ENCODE measurements around the gene ALLC.
"Not testable (repeated sequence)": the region's sequence is repeated elsewhere in the genome, so short reads cannot be mapped to it uniquely, and the experiment has no call there.

Gene ALLC

GRCh38 chr2:3656762-3657721 is 958 bp upstream of the ALLC start:
- DNase-seq: no peak

GRCh38 chr2:3659447-3660432 is 1.7 kb downstream of the ALLC start:
- DNase-seq: no peak

DNA sequence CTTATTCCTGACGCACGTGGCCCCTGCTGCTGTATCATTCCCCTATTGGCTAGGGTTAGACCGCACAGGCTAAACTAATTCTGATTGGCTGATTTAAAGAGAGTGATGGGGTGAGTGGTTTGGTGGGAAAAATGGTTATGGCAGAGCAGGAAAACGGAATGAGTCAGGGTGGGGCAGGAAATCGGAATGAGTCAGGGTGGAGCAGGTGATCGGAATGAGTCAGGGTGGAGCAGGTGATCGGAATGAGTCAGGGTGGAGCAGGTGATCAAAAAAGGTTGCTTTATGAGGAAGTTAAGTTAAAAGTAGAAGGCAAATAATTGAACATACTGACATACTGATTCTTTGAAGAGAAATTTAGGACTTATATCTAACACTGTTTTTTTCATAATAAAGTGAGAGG is 2.6 kb downstream of the ALLC start:
- not testable (repeated sequence) for DNase-seq

DNA sequence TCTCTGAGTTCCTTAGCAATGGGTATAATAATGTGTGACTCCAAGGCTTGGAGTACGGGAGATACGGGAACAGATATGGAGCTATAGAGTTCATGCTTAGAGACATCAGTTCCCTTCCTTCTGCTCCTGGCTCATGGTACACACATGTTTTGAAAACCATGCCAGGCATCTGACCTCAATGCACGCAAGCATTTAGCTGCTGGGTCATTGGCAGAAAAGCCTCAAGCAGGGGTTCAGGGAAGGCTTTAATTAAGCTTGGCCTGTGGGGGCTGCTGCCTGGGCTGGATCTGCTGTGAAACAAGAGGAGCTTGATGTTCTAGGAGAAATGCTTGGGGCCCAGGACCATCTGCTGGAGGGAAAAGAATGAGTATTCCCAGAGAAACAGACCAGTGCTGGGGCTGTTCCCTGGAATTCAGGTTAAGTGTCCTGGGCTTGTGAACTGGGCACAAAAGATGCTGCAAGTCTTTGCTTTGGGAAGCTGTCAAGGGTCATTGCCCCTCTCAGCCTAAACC is 3.2 kb downstream of the ALLC start:
- no peak for DNase-seq

DNA sequence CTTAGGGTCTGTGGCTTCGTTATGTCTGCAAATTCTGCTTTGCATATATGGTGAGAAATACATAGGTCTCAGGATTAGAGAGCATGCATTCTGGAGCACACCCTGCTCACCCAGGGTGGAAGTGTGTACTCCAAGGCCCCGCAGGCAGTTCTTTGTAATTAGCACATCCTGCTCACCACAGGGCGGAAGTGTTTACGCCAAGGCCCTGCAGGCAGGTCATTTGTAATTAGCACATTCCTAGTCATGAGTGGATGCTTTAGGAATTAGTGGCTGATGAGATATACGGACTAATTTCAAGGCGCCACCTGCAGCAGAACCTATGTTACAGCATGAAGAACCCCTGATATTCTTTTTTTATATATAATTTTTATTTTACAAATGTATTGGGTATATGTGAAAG is 4.2 kb downstream of the ALLC start:
- no peak for DNase-seq

DNA sequence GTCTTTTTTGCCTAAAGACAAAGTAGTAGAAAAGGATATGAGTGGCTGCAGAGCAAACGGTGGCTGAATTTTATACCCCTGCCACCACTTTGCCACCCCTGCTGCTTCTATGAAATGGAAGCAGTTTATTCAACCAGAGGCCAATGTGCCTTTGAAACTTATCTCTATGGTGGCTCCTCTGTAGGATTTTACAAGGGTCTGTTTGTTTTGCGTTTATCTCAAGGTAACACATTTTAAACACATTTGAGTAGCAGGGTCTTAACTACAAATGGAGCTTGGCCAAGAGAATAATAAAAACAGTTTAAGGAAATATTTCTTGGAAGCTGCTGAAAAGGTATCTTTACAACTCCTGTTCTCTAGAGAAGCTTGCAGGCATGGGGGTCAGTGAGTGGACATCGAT is 6.1 kb downstream of the ALLC start:
- no peak for DNase-seq

- DNase-seq: no peak
Observed at GRCh38 chr2:3664925-3665324, 6.9 kb downstream of the ALLC start.

GRCh38 chr2:3665886-3666612 is 8.0 kb downstream of the ALLC start:
- no peak for DNase-seq

DNA sequence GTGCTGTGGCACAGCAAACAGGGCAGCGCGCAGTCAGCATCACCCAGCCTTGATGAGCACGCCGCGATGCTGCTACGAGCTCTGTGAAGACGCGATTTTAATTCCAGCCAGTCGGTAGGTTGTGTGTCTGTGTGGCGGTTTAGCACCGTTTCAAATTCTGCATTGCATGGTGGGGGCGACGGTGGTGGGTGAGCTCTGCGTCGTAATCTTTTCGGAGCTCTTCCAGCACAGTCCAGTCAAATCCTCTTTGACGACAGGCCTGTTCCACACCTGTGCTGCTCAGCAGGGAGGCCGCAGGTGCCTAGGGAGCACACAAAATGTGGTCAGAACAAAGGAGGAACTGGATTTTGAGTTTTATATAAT is 8.6 kb downstream of the ALLC start:
- DNase-seq: no peak

- DNase-seq: no peak
Observed at GRCh38 chr2:3667151-3667631, 9.2 kb downstream of the ALLC start.

DNA sequence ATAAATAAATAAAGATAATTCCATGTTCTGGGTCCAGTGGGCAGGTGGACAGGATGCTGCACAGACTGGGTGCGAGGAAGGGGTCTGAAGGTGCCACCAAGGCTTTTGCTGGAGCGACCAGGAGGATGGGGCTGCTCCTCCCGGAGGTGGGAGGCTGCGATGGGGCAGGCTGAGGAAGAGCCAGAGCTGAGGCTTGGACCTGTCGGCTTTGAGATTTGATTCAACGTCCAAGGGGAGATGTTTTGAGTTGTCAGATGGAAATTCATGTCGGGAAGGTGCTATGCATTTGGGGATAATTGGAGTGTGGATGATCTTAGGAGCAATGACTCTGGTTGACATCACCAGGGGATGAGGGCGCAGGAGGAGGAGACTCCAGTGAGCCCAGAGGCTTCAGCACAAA is 11.7 kb downstream of the ALLC start:
- no peak for DNase-seq

DNA sequence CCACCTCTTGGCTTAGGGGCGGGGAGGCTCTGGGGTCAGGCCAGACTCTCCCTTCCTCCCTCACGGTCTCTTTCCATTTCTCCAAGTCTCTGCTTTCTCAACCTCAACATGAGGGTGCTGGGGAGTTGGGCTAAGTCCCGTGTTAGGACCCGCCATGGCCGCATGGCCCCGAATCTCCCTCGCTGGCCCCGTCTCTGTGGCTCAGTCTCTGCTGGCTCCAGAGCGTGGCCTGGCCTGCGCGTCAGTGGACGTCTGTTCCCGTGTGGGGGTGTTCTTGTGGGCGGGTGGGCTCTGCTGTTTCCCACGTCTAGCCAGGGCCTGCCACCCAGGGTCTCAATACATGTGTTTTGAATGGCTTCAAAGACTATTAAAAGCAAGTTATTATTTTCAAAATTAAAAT is 12.4 kb downstream of the ALLC start:
- DNase-seq: no peak

DNA sequence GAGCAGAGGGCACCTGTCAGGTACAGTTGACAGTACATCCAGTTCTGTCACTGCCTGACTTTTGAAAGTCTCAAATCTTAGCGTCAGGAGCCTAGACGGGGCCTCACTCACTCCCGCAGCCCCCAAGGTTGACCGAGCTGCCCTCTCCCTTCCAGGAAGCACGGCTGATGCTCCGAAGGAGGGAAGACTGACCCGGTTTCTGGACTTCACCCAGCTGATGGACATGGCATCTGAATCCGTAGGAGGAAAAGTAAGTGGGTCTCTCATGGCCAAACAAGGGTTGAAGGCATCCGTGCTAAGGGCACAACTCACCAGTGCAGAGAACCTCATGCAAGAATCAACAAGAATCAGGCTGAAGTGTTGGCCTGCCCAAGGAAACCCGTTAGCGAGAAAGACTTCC is 12.9 kb downstream of the ALLC start:
- no peak for DNase-seq

- DNase-seq: no peak
Observed at GRCh38 chr2:3672861-3673678, 15.1 kb downstream of the ALLC start.

DNA sequence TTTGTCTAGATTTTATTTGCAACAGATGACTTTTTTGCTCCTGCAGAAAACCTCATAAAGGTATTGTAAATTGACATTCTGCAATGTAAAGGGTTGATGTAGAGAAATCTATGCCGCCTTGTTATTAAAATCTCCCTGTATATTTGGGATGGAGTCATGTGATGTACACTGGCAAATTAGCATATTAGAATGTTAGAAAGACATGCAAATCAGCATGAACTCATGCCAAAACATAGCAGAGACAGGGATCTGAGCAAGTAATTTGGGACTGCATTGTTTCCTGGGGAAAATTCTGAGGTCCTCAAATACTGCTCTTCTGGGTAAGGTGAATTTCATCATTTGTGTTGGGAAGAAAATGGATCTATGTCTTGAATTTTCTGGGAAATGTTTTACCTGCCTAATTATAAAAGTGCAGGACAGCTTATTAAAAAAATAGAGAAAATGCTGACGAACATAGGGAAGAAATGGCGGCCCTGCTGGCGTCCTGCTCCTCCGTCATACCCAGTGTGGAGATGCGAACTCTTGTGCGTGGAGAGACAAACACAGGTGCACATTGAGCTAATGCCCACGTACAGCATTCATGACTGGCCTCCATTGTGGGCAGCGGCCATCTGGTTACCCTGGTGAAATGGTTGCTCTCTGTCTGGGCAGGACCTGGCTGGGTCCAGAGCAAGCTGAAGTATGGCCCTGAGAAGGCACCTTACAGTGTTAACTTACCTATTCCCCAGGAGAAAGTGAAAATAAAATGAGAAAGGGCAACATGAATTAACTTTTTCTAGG is 16.3 kb downstream of the ALLC start:
- DNase-seq: no peak

- no peak for DNase-seq
Observed at GRCh38 chr2:3675687-3676086, 17.7 kb downstream of the ALLC start.

DNA sequence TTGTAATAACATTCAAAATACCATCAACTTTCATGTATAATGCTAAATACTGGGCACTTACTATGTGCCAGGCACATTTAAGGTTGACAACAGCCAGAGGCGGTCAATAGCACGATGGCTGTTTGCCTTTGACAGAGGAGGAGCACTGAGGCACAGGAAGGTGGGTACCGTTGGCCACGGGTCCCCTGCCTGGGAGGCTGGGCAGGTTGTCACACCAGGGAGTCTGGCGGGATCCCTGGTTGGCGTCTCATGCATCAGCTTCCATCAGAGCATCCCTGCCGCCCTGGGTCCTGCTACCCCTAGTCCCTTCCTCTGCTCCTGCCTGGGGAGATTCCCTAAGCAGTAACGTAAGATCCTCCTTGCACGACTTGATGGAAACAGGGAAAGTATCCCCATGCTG is 19.4 kb downstream of the ALLC start:
- no peak for DNase-seq

DNA sequence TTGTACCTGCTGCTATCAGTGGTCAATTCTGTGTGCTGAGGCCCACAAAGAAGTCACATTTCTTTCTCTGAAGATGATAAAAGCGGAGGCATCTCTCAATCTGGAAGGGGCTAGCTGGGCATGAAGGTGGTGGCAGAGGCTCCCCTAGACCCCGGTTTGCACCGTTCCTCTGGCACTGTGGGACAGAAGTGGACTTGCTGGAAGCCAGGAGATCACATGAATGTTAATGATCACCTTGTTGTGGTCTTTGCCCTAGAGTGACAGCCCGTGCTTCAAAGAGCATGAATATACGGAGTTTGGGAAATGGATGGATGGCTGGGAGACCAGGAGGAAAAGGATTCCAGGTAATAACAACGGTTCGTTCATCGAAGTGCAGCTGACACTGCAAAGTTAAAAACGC is 20.2 kb downstream of the ALLC start:
- DNase-seq: no peak

DNA sequence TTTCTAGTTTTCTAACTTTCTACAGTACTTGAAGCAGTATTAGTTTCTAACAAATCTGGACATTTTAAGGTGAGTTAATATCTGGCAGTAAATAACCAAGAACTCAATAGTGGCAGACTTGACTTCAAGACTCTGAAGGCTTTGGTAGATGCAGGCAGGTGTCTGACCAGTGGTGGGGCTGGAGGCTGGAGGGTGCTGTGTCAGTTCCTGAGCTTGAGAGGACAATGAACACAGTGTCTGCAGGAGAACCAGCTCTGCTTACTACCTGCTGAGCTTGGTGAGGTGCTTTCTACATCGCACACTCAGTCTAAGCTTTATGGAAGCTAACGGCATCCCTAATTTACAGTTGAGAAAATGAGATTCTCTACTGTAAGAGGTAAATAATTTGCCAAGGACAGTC is 21.2 kb downstream of the ALLC start:
- no peak for DNase-seq

DNA sequence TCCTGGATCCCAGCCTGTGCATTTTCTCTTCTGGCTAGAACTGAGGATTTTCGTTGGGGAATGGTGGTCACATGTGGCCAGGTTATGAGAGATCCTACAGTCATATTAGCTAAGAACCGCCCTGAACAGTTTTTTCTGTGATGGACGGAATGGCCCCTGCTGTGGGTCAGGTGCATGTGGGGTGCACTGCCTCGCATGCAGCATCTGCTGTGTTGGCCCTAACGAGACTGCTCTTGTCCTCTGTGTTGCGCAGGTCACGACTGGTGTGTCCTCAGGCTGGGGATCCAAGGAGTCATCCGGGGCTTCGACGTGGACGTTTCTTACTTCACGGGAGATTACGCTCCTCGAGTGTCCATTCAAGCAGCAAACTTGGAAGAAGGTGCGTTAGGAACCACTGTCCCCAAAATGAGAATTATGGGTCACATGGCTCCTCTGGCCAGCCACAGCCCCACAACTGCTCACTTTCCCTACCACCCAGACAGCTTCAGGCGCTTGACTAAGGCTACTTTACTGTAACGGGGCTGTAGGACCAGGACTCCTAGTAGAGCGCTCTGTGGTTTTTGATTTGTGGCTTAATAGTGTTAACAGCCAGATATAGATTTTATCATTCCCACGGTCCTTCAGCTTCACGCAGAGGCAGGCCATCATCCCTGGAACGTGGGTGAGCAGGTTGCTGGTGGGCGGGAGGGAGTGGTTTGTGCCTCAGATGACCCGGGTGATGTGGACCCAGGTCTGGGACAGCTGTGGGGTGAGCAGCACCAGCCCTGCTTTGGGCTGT is 21.8 kb downstream of the ALLC start:
- DNase-seq: no peak
